Erythroblast (primary cell): ENCODE data around the gene WDR4.
"Not testable (repeated sequence)": the region's sequence is repeated elsewhere in the genome, so short reads cannot be mapped to it uniquely, and the experiment has no call there.

Experiments
- DNase-seq, 2 experiments: peaks; one replicate each; lab custom pipeline; 2025; lab: John Stamatoyannopoulos, UW
- GATA1 ChIP-seq: IDR thresholded peaks from 2 replicates; pipeline ENCODE4 v1.6.1; 2011; ENCODE audit warnings: low read depth, mild to moderate bottlenecking, control low read depth, low read length, moderate library complexity
- POLR2A ChIP-seq: IDR thresholded peaks from 2 replicates; pipeline ENCODE4 v1.6.1; 2011; ENCODE audit warnings: mild to moderate bottlenecking, low read length

The WDR4 gene

DNA sequence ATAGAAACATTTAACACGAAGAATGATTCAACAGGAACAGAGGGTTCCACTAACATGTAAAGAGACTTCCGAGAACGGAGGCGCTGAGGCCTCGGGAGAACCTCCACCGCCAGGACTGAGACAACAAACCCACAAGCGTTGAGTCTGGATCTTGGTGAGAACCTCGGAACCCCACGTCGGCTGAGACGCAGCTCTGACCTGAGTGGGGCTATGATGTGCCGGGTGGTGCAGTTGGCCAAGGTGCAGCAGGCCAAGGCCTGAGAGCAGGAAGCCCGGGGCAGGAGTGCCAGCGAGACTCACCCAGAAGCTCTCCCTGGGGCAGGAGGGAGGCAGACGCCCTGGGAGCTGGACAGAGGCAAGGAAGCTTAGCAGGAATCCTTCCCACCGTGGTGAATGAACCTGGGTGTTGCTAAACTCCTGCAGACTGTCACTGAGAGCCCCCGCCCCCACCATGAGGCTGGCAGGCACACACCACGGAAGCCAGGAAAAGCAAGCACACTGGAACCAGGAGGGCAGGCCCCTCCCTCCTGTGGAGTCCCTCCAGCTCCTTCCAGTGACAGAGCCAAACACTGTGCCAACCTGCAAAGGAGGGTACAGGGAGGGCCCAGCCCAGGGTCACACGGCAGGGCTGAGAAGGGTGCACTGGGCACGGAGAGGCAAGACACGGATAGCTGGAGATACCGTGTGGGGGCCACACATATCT lies 34.8 kb downstream of the WDR4 start:
- TF ChIP-seq POLR2A (no peak), GATA1 (no peak)
- DNase-seq = no peak

DNA sequence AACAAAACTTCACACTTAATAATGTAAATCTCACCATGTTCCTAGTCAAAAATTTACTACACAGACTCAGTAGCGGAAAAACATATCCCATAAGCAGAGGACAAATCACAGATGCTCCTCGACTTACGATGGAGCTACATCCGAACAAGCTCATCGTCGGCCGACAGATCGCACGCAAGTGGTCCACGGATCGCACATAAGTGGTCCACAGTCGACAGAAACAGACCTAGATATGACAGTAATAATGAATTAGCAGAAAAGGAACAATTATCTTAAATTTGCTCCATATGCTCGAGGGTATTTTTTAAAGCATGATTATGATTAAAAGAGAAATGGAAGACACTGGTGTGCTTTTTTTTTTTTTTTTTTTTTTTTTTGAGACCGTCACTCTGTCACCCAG lies 36.3 kb downstream of the WDR4 start:
- DNase-seq = no peak
- TF ChIP-seq GATA1 = no peak
- no peak for TF ChIP-seq POLR2A

DNA sequence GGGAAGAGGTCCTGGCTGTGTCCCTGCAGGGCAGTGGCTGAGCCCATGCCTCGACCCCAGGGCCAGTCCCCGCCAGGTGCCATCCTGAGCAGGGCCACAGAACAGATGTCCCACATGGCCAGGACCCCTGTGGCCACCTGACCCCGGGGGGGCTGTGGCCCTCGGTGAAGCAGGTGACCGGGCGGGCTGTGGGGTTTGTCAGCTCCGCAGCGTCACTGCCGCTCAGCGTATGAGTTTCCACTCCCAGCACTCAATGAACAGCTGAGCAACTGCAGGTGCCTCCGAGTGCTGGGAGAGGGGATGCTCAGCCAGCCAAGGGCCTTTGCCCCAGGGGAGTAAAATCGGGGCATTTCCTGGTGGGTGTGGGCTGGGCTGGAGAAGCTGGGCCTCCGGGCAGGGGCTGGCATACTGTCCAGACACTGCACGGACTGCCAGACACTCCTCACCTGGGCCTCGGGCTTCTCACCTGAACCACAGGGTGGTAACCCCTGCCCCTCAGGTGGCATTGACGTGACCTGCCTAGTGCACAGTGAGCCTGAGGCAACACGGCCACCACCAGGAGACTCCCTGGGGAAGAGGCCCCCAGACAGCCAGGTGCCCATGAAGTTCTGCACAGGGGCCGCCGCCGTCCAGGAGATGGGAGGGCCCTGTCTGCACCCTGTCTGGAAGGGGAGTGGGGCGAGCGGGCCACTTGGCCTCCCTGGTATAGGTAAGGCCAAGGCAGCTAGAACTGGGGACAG lies 37.3 kb downstream of the WDR4 start:
- DNase-seq = not testable (repeated sequence)

DNA sequence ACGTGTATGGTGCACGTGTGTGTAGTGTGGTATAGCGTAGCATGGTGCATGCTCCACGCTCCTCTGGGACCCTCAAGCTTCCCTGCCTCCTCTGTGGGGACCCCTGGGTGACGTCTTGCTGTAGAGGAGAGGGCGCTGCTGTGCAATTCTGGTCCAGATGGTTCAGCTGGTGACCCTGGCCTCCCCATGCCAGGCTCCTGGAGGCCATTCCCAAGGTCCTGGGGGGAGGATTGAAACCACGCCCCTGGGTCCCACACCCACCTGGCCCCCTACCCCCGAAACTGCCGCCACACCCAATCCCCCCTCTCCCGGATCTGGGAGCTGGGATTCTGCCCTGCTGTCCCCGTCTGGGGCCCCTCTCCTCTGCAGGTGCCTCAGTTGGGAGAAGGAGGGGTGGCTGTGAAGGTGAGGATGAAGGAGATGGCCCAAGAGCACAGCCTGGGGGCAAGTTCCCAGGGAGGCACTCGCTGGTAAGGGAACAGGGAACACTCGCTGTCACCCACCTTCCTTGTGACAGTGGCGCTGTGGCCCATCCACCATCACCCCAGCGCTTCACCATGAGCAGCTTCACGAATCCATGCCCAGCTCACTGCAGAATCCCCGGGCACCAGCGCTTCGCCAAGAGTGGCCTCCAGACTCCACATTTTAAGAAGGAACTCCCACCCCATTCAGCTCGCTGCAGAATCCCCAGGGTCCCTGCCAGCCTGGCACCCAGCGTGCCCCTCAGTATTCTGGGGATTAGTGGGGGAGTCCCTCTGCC lies 38.0 kb downstream of the WDR4 start:
- DNase-seq = no peak
- TF ChIP-seq GATA1 = no peak
- no peak for TF ChIP-seq POLR2A

DNA sequence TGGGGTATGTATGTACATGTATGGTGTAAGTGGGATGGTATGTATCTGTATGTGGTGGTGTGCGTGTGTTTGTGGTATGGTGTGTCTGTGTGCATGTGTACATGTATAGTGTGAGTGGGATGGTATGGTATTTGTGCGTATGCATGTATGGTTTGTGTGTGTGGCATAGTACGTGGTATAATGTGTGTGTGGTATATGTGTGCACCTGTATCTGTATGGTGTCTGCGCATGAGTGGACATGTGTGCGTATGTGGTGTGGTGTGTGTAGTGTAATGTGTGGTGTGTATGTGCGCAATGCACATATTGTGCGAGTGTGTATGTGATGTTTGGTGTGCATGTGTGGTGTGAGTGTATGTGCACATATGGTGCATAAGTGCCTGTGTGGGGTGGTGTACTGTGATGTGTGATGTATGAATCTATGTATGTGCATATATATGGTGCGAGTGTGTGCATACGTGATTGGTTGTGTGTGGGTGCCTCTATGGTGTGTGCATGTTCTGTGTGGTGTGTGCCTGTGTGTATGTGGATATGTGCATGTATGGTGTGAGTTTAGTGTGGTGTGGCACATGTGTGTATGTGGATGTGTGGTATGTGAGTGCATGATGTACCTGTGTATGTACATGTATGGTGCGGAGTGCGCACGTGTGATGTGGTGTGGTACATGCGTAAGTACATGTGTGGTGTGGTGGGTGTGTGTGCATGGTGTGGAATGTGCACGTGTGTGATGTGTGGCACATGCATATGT lies 38.8 kb downstream of the WDR4 start:
- no peak for DNase-seq
- TF ChIP-seq GATA1 (no peak), POLR2A (no peak)

DNA sequence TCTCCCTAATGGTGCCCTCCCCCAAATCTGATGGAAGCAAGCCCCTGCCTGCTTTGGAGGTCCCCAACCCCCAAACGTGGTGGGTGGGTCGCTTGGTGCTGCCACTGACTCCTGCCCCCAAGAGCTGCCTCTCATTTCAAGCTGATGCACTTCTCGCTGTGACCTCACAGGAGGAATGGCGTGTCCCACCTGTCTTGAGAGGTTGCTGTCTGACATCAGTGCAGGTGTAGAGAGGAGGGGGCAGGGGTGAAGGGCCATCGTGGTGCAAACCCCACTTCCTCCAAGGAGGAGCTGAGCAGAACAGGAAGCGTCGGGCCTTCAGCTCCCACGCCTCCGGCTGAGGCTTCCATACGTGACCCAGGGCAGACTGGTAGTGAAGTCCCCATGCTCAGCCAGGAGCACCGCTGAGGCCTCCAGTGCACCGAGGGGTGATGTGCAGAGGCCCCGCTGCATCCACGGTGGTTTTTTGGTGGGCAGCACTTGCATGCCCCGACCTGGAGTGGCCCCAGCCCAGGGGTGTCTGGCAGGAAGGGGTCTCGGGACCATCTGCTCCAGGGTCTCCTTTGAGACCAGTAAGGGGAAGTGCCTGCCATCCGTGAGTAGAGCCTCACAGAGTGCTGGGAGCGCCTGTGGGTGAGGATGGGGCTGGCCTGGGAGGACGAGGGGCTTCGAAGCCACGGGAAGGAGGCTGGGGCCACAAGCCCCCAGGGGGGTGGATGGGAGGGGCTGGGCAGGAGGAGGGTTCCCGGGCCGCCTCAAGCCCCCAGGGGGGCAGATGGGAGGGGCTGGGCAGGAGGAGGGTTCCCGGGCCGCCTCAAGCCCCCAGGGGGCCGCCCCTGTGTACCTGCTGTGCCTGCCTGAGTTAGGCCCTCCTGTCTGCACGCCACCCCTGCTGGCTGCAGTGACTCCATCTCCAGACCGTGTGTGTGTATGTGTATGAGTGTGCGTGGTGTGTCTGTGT lies 39.8 kb downstream of the WDR4 start:
- no peak for TF ChIP-seq POLR2A
- no peak for TF ChIP-seq GATA1
- no peak for DNase-seq

DNA sequence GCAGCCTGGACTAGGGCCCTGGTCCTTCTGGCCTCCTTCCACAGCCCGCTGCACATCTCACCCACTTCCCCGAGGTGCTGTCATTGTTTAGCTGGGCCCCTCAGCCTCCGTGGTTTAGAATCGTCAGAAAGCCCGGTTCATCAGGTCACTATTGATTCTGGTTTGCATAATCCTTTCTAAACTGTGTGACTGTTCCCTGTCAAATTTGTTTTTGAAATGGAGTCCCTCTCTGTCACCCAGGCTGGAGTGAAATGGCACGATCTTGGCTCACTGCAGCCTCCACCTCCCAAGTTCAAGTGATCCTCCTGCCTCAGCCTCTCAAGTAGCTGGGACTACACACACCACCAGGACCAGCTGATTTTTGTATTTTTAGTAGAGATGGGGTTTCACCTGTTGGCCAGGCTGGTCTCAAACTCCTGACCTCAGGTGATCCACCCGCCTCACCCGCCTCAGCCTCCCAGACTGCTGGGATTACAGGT lies 41.1 kb downstream of the WDR4 start:
- DNase-seq = not testable (repeated sequence)

DNA sequence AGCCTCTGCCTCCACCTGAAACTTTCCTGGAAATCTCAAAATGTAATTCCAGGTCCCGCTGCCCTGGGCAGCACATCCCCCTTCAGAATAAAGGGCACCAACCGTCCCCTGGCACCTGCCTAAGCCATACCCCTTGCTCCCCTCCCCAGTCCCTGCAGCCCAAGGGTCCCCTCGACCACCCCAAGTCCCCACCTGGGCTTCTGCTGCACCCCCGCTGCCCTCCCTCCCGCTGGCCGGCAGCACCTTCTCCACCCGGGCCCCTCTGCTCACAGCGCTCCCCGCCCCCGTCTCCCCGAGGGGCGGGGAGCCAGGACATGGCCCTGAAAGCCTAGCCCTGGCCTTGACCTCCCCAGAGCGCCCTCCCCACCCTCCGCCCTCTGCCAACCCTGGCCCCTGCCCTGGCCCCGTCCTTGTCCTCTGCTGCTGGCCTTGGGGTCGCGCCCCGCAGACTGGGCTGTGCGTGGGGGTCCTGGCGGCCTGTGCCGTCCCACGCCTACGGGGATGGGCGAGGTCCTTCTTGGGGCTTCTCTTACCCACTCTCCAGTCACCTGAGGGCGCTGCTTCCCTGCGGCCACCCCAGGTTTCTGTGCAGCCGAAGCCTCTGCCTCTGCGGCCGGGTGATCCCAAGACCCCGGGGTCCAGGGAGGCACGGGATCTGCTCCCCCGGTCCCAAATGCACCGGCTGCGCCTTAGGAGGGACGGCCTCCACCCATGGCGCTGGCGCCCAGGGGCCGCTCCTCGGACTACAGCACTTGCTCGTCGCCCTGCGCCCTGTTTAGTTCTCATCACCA lies 41.7 kb downstream of the WDR4 start:
- DNase-seq = no peak
- TF ChIP-seq POLR2A (no peak), GATA1 (no peak)

DNA sequence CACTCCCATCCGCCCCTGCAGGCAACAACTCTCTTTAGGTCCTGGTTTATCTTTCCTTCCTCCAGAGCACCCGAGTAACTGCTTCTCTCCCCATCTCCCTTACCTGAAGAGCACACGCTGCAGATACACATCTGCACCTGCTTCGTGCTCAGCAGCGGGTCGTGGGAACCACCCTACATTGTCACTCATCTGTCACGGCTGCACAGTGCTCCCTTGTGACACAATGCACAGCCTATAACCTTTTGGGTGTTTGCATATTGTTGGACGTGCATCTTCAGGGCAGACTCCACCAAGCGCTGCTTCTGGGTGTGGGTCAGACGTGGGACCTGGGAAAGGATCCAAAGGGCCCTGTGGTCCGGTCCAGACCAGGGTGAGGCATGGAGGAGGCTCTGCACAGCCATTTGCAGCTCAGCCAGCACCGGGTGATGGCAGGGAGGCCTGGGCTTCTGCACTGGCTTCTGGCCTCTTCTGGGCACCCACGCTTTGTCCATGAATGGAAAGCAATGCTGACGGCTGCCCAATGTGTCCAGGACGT lies 42.5 kb downstream of the WDR4 start:
- no peak for TF ChIP-seq GATA1
- no peak for TF ChIP-seq POLR2A
- DNase-seq = no peak

DNA sequence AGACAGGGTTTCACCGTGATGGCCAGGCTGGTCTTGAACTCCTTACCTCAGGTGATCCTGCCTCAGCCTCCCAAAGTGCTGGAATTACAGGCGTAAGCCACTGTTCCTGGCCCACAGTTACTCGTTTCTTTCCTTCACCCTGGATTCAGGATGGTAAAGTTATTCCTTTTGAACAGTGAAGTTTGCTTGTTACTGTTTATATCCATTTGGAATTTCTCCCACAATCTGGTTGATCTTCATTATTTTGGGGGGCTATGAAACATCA lies 43.0 kb downstream of the WDR4 start:
- no peak for DNase-seq
- TF ChIP-seq POLR2A (no peak), GATA1 (no peak)

DNA sequence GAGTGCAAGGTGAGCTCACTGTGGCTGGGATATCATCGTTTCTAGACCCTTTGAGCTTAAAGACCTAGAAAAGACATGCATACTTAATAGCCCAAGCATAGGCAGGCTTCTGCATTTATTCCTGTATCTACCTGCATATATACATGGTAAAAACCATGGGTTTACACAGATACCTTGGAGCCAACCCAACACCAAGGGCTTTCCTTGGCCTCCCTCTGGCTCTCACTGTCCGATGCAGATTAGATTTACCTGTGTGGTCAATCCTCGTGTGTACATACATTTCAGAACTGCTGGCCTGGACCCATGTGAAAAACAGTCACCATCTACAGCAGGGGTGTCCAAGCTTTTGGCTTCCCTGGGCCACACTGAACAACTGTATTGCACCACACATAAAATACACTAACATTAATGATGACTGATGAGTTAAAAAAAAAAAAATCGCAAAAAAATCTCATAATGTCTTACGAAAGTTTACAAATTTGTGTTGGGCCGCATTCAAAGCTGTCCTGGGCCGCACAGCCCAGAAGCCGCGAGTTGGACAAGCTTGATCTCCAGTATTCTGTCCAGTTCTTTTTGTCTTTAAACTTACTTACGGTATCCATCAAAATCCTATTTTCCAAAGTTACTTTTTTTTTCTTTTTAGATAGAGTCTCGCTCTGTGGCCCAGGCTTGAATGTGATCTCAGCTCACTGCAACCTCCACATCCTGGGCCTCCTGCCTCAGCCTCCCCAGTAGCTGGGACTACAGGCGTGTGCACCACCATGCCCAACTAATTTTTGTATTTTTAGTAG lies 43.5 kb downstream of the WDR4 start:
- TF ChIP-seq POLR2A (no peak), GATA1 (no peak)
- no peak for DNase-seq
